Measurements from ENCODE around the gene FBXW7. TPM values are rescaled to one million over a fixed set of nuclear protein-coding genes. Genes with fewer than 3 reads are reported as not detected.

The FBXW7 gene
- total RNA-seq, 1 donor, result 79.5 TPM

DNA sequence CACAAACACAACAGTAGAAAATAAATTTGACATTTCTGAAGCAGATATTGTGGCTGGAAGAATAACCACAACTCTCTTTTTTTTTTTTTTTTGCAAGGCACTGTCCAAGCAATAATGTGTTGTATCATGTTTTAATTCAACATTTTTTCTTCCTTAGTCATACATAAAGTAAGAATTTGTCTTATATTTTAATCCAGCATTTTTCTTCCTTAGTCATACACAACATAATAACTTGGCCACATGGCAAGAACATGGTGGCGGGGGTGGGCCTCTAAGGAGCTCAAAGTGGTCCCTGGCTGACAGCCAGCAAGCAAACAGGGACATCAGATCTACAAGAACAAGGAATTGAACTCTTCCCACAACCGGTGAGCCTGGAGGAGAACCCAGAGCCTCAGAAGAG, 20.2 kb downstream of the FBXW7 start:
- H3K4me3 ChIP-seq (ENCODE audit: low read depth, low read length), result no peak overlapping the region
- TF ChIP-seq, protein P1, sequence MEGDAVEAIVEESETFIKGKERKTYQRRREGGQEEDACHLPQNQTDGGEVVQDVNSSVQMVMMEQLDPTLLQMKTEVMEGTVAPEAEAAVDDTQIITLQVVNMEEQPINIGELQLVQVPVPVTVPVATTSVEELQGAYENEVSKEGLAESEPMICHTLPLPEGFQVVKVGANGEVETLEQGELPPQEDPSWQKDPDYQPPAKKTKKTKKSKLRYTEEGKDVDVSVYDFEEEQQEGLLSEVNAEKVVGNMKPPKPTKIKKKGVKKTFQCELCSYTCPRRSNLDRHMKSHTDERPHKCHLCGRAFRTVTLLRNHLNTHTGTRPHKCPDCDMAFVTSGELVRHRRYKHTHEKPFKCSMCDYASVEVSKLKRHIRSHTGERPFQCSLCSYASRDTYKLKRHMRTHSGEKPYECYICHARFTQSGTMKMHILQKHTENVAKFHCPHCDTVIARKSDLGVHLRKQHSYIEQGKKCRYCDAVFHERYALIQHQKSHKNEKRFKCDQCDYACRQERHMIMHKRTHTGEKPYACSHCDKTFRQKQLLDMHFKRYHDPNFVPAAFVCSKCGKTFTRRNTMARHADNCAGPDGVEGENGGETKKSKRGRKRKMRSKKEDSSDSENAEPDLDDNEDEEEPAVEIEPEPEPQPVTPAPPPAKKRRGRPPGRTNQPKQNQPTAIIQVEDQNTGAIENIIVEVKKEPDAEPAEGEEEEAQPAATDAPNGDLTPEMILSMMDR (IDR thresholded peaks at IDR 0.05; ENCODE audit: insufficient read depth, low read depth, low read length), result no peak
- peak; percentile 53 for DNase-seq (ENCODE audit: low read depth)

DNA sequence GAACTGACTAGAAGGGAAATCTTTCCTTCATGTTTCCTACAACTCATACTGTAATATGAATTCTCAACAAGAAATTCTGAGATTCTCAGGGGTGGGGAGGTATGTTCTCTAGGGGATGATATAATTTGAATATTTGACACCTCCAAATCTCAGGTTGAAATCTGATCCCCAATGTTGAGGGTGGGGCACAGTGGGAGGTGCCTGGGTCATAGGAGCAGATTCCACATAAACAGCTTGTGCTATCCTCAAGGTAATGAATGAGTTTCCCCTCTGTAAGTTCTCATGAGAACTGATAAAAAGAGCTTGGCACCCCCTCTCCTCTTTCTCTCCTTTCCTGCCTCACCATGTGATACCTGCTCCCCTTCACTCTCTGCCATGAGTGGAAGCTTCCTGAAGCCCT, 21.5 kb downstream of the FBXW7 start:
- TF ChIP-seq, protein P1 (IDR thresholded peaks at IDR 0.05; ENCODE audit: insufficient read depth, low read depth, low read length), result no peak
- DNase-seq (ENCODE audit: low read depth), result no peak
- no peak overlapping the region for H3K4me3 ChIP-seq (ENCODE audit: low read depth, low read length)

DNA sequence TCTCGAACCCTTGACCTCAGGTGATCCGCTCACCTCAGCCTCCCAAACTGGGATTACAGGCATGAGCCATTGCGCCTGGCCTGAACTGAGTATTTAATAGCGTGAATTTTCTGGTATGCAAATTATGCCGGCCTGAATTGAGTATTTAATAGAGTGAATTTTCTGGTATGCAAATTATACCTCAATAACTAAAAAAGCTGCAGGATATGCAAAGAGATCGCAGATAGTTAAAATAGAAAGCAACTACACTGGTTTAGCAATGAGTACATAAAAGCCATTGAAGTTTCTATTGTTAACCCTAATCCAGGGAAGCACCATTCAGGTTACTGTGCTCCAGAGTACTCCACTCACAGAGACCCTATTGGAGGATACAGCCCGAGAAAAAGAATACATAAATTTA, 22.8 kb downstream of the FBXW7 start:
- TF ChIP-seq, protein P1 (IDR thresholded peaks at IDR 0.05; ENCODE audit: insufficient read depth, low read depth, low read length), result no peak
- H3K4me3 ChIP-seq (ENCODE audit: low read depth, low read length), result no peak overlapping the region
- DNase-seq (ENCODE audit: low read depth), result no peak

DNA sequence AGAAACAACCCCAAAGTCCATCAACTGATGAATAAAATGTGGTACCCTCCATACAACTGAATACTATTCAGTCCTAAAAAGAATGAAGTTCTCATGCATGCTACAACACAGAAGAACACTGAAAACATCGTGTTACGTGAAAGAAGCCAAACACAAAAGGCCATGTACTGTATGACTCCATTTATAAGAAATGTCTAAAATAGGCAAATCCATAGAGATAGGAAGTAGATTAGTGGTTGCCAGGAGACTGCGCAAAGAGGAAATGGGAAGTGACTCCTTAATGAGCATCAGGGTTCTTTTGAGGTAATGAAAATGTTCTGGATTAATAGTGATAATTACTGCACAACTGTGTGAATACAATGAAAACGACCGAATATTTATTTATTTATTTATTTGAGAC, 23.4 kb downstream of the FBXW7 start:
- no peak overlapping the region for H3K4me3 ChIP-seq (ENCODE audit: low read depth, low read length)
- TF ChIP-seq, protein P1 (IDR thresholded peaks at IDR 0.05; ENCODE audit: insufficient read depth, low read depth, low read length), result no peak
- no peak for DNase-seq (ENCODE audit: low read depth)

DNA sequence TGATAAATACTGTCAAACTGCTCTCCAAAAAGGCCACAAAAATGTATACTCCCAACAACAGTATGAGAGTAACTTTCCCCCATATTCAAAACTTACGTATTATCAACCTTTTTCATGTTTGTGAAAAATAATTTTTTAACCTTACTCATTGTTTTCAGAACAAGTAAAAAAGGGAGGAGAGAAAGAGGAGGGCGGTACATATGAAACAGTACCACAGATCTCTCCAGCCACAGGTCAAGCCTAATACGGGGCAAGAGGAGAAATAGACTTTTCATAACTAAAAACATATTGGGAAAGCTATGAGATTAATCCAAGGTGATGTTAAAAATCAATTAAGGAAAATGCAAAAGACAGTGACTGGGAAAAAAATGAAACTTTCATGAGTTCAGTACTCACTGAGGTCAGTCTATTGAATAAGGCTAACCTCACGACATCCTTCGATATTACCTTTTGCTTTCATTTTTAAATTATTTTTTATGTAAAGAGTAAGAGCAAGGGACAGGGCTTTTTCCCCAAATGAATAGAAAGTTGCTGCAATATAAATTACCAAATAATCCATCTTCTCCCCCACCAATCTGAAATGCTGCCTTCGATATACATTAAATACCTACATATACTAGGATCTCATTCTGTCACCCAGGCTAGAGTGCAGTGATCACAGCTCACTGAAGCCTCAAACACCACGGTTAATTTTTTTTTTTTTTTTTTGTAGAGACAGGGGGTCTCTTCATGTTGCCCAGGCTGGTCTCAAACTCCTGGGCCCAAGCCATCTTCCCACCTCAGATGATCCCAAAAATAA, 25.3 kb downstream of the FBXW7 start:
- TF ChIP-seq, protein P1 (IDR thresholded peaks at IDR 0.05; ENCODE audit: insufficient read depth, low read depth, low read length), result no peak
- no peak for DNase-seq (ENCODE audit: low read depth)

DNA sequence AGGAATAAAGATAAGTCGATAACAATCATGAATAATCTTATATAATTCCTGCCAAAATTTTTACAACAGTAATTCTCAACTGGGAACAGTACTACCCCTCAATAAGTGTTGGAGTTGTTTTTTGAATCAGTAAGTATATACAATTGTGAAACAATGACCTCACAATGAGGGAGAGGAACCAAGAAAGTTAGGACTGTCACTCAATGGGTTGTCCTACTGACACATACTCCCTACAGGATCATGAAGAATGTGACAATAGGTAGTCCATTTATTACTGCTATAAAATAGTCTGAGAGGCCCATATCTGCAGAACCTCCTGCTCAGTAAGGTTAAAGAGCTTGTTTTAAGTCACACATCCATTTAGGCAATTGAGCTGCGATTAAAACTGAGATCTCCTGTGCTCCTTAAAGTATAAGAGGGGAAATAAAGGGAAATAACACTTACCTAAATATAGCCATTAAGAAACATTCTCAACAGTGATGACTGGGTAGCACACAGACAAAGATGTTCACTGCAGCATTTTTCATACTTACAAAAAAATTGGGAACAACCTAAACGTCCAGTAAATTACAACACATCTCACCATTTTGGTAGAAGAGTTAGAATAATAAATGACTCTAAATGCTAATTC, 26.2 kb downstream of the FBXW7 start:
- no peak for DNase-seq (ENCODE audit: low read depth)
- no peak overlapping the region for H3K4me3 ChIP-seq (ENCODE audit: low read depth, low read length)
- TF ChIP-seq, protein P1 (IDR thresholded peaks at IDR 0.05; ENCODE audit: insufficient read depth, low read depth, low read length), result no peak

More for the DNA sequence above, 25.3 kb downstream of the FBXW7 start:
- H3K4me3 ChIP-seq (ENCODE audit: low read depth, low read length), result no peak overlapping the region

Data from fibroblast of villous mesenchyme (primary cell).